ENCODE results near the gene CAPZB.

Gene CAPZB

DNA sequence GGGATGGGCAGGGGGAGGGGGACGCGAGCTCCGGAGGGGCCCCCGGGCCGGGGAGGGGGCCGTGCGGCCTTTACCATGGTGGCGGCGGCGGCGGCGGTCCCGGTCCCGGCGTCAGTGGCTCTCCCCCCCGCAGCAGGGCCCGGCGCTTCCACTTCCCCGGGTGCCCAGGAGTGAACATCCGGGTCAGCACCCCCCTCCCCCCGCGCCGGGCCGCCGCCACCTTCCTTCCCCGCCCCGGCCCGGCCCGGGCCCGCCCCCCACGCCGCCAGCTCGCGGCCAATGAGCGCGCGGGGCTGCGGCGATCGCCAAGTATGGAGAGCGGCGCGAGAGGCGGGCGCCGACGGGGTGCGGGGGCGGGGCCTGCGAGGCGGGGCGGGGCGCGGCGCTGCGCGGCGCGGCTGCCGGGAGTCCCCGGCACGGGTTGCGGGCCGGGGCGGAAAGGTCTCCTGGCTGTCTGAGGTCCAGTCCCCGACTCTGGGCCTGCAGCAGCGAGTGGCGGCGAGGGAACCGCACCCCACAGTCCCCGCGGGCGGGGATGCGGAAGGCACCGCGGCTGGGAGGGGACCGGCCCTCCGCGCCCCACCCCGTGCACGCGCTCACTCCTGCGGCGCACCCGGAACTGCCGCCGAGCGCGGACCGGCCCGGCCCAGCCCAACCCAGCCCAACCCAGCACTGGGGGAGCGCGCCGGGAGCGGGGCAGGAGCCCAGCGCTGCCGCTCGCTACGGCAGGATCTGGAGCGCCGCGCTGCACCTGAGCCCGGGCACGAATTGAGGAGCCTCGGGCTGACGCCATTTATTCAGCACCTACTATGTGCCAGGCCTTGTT is at the start of gene CAPZB:
Gene CAPZB (minus strand): TSS at position 178 of the 826 bp plus-strand sequence. CDS start 101 bp downstream, at position 77.
- peak; percentile 86 for DNase-seq (ENCODE audit: low read depth)

GRCh38 chr1:19534281-19534680 is 48.9 kb upstream of the CAPZB start:
- no peak for DNase-seq (ENCODE audit: low read depth)
- H3K4me3 ChIP-seq (replicated peaks; ENCODE audit: low read depth, low read length) = no peak overlapping the region
- no peak for TF ChIP-seq CTCF (IDR thresholded peaks at IDR 0.05; ENCODE audit: low read length, missing control alignments)

More for the DNA sequence above, at the start of gene CAPZB:
- peak within 1 kb of the TSS; percentile 79 for H3K4me3 ChIP-seq (replicated peaks; ENCODE audit: low read depth, low read length)
- TF ChIP-seq CTCF (IDR thresholded peaks at IDR 0.05; ENCODE audit: low read length, missing control alignments) = no peak

GRCh38 chr1:19533626-19534025 is 48.3 kb upstream of the CAPZB start:
- no peak for TF ChIP-seq CTCF (IDR thresholded peaks at IDR 0.05; ENCODE audit: low read length, missing control alignments)
- DNase-seq (ENCODE audit: low read depth) = no peak

DNA sequence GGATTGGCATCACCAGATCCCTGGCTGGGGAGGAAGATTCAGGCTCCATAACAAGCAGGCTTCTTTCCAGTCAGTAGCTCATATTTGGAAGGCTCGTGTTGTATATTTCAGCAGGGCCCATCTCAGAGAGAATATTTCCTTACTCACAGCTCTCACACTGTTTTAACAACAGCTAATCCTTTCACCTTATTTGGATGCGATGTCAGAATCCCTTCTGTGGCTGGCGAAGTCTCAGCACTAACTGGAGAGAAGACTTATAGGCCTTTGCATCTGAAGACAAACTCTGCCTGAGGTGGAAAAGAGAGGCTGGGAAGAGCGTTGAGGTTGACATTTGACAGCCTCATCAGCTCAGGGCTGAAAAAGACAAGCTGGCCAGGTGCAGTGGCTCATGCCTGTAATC is 47.2 kb upstream of the CAPZB start:
- no peak for DNase-seq (ENCODE audit: low read depth)
- no peak for TF ChIP-seq CTCF (IDR thresholded peaks at IDR 0.05; ENCODE audit: low read length, missing control alignments)
- no peak overlapping the region for H3K4me3 ChIP-seq (replicated peaks; ENCODE audit: low read depth, low read length)

More at GRCh38 chr1:19533626-19534025, 48.3 kb upstream of the CAPZB start:
- no peak overlapping the region for H3K4me3 ChIP-seq (replicated peaks; ENCODE audit: low read depth, low read length)

DNA sequence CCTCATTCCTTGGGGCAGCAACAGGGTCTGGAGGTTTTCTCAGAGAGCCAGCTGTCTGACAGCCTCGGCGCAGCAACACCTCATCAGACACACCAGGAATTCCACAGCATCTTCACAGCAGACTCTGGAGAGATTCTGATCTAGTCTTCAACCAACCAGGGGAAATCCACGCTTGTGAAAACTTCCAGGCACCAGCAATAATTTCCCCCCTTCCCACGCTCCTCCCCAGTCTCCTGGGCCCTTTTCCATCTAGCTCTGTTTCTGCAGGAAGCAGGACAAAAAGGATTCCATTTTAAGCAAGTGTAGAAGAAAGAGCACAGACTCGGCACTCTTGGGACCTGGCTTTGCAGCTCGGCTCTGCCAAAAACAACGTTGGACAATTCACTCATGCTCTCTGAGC is 44.3 kb upstream of the CAPZB start:
- no peak for DNase-seq (ENCODE audit: low read depth)
- TF ChIP-seq CTCF (IDR thresholded peaks at IDR 0.05; ENCODE audit: low read length, missing control alignments) = no peak
- no peak overlapping the region for H3K4me3 ChIP-seq (replicated peaks; ENCODE audit: low read depth, low read length)

DNA sequence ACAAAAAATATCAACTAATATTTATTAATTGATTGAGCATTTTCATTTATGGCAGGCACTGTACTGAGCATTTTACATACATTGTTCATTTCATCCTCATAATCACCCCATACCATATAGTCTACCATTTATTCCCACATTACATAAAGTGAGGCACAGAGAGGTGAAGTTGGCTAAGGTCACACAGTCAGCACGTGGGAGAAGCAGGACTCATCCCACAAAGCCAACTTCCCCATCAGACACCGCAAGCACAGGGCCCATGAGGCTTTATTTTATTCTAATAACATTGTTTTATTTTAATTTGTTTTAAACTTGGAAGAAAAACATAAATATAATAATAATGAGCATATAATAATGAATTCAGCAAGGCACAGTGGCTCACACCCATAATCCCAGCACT is 43.1 kb upstream of the CAPZB start:
- no peak for TF ChIP-seq CTCF (IDR thresholded peaks at IDR 0.05; ENCODE audit: low read length, missing control alignments)
- no peak overlapping the region for H3K4me3 ChIP-seq (replicated peaks; ENCODE audit: low read depth, low read length)
- DNase-seq (ENCODE audit: low read depth) = no peak

All from fibroblast of pulmonary artery (primary cell).